H9 (cell line): ENCODE measurements around the gene ASB4. TPM values are rescaled to one million over a fixed set of nuclear protein-coding genes. Genes with fewer than 3 reads are reported as not detected.

Experiments
- DNase-seq: peaks from one replicate; pipeline ENCODE4 v3.0.0-alpha.2; 2017
- H2AFZ ChIP-seq: one replicate; pipeline ENCODE4 v1.6.1; 2013; ENCODE audit warnings: mild to moderate bottlenecking, low read length, control low read depth, moderate library complexity
- H2AK5ac ChIP-seq: 2 replicates; pipeline ENCODE4 v1.6.1; 2013; ENCODE audit warnings: low read length, control low read depth, mixed read lengths; ENCODE audit not compliant: insufficient read length
- H2BK120ac ChIP-seq: one replicate; pipeline ENCODE4 v1.6.1; 2013; ENCODE audit warnings: low read depth, mild to moderate bottlenecking, low read length, control low read depth, inconsistent platforms; ENCODE audit not compliant: poor library complexity, severe bottlenecking
- H2BK12ac ChIP-seq: 2 replicates; pipeline ENCODE4 v1.6.1; 2013; ENCODE audit warnings: low read length, control low read depth, mixed read lengths, low read depth; ENCODE audit not compliant: insufficient read length
- H2BK15ac ChIP-seq: 2 replicates; pipeline ENCODE4 v1.6.1; 2013; ENCODE audit warnings: low read depth, low read length, control low read depth
- H2BK20ac ChIP-seq: one replicate; pipeline ENCODE4 v1.6.1; 2013; ENCODE audit warnings: low read depth, mild to moderate bottlenecking, low read length, control low read depth, inconsistent platforms; ENCODE audit not compliant: poor library complexity, severe bottlenecking
- H2BK5ac ChIP-seq: 2 replicates; pipeline ENCODE4 v1.6.1; 2013; ENCODE audit warnings: low read length, control low read depth, mixed read lengths; ENCODE audit not compliant: insufficient read length
- H3K14ac ChIP-seq: 2 replicates; pipeline ENCODE4 v1.6.1; 2013; ENCODE audit warnings: low read length, control low read depth; ENCODE audit not compliant: insufficient read depth
- H3K18ac ChIP-seq: 2 replicates; pipeline ENCODE4 v1.6.1; 2013; ENCODE audit warnings: low read depth, mild to moderate bottlenecking, mixed read lengths, low read length, control low read depth; ENCODE audit not compliant: insufficient read length
- H3K23ac ChIP-seq: 2 replicates; pipeline ENCODE4 v1.6.1; 2013; ENCODE audit warnings: low read length, control low read depth, mixed read lengths, low read depth; ENCODE audit not compliant: insufficient read length
- H3K23me2 ChIP-seq: 2 replicates; pipeline ENCODE4 v1.6.1; 2013; ENCODE audit warnings: low read depth, mild to moderate bottlenecking, mixed read lengths, low read length, control low read depth; ENCODE audit not compliant: insufficient read length, poor library complexity, severe bottlenecking
- H3K27ac ChIP-seq: 2 replicates; pipeline ENCODE4 v1.5.1; 2013; ENCODE audit warnings: low read length, control low read depth, mixed read lengths, low read depth; ENCODE audit not compliant: insufficient read length
- H3K27me3 ChIP-seq: 2 replicates; pipeline ENCODE4 v1.6.1; 2013; ENCODE audit warnings: low read length, control low read depth, inconsistent platforms; ENCODE audit not compliant: insufficient read depth
- H3K4ac ChIP-seq: 2 replicates; pipeline ENCODE4 v1.6.1; 2013; ENCODE audit warnings: low read depth, mild to moderate bottlenecking, control low read depth, inconsistent platforms, low read length, moderate library complexity
- H3K4me1 ChIP-seq: 2 replicates; pipeline ENCODE4 v1.6.1; 2013; ENCODE audit warnings: low read length, control low read depth, inconsistent platforms; ENCODE audit not compliant: insufficient read depth
- H3K4me2 ChIP-seq: 2 replicates; pipeline ENCODE4 v1.6.1; 2013; ENCODE audit warnings: low read length, control low read depth, mixed read lengths; ENCODE audit not compliant: insufficient read length, insufficient read depth
- H3K56ac ChIP-seq: 2 replicates; pipeline ENCODE4 v1.6.1; 2013; ENCODE audit warnings: low read depth, mild to moderate bottlenecking, mixed read lengths, low read length, control low read depth; ENCODE audit not compliant: insufficient read length
- H3K79me1 ChIP-seq: 2 replicates; pipeline ENCODE4 v1.6.1; 2013; ENCODE audit warnings: low read depth, mild to moderate bottlenecking, moderate library complexity, low read length, control low read depth, inconsistent platforms; ENCODE audit not compliant: insufficient read depth, poor library complexity, severe bottlenecking
- H3K79me2 ChIP-seq: 2 replicates; pipeline ENCODE4 v1.6.1; 2013; ENCODE audit warnings: low read length, control low read depth, inconsistent platforms; ENCODE audit not compliant: insufficient read depth
- H3K9ac ChIP-seq: 2 replicates; pipeline ENCODE4 v1.6.1; 2013; ENCODE audit warnings: low read length, control low read depth, mixed read lengths; ENCODE audit not compliant: insufficient read length; ENCODE audit errors: extremely low read depth
- H3K9me3 ChIP-seq: one replicate; pipeline ENCODE4 v1.6.1; 2013; ENCODE audit warnings: low read depth, low read length, inconsistent platforms; ENCODE audit not compliant: control insufficient read depth
- H3T11ph ChIP-seq: one replicate; pipeline ENCODE4 v1.6.1; 2013; ENCODE audit warnings: mild to moderate bottlenecking, low read length, control low read depth, inconsistent platforms
- H4K20me1 ChIP-seq: one replicate; pipeline ENCODE4 v1.6.1; 2013; ENCODE audit not compliant: control insufficient read depth, insufficient read length, insufficient read depth
- H4K5ac ChIP-seq: 2 replicates; pipeline ENCODE4 v1.6.1; 2013; ENCODE audit warnings: low read depth, mild to moderate bottlenecking, mixed read lengths, low read length, control low read depth; ENCODE audit not compliant: insufficient read length
- H4K8ac ChIP-seq: replicated peaks from 2 replicates; pipeline ENCODE4 v1.6.1; 2013; ENCODE audit warnings: low read length, control low read depth, mixed read lengths, low read depth; ENCODE audit not compliant: insufficient read length
- H4K91ac ChIP-seq: 2 replicates; pipeline ENCODE4 v1.6.1; 2013; ENCODE audit warnings: low read depth, mild to moderate bottlenecking, moderate library complexity, mixed read lengths, low read length, control low read depth; ENCODE audit not compliant: insufficient read length
- H3K27ac Mint-ChIP-seq, 3 experiments: 2 replicates in 2 of 3; 3 replicates in 1 of 3; pipeline ENCODE4 v1.8.0; 2020 to 2021; ENCODE audit warnings: mixed read lengths in 3 of 3, mild to moderate bottlenecking in 1 of 3, moderate library complexity in 1 of 3
- H3K27me3 Mint-ChIP-seq: 2 replicates; pipeline ENCODE4 v1.8.0; 2021; ENCODE audit warnings: low read depth, mild to moderate bottlenecking, moderate library complexity, mixed read lengths
- H3K36me3 Mint-ChIP-seq, 3 experiments: 2 replicates in 2 of 3; 3 replicates in 1 of 3; pipeline ENCODE4 v1.8.0; 2020 to 2021; ENCODE audit warnings: low read depth in 3 of 3, mixed read lengths in 3 of 3; ENCODE audit not compliant: insufficient read depth in 1 of 3
- H3K4me1 Mint-ChIP-seq, 2 experiments: 2 replicates each; pipeline ENCODE4 v1.8.0; 2020; ENCODE audit warnings: mixed read lengths in 2 of 2
- H3K4me3 Mint-ChIP-seq, 2 experiments: 2 replicates in 1 of 2; 3 replicates in 1 of 2; pipeline ENCODE4 v1.8.0; 2020 to 2021; ENCODE audit warnings: mild to moderate bottlenecking in 2 of 2, mixed read lengths in 2 of 2, moderate library complexity in 1 of 2
- H3K9me3 Mint-ChIP-seq, 2 experiments: 2 replicates in 1 of 2; 3 replicates in 1 of 2; pipeline ENCODE4 v1.8.0; 2020; ENCODE audit warnings: mild to moderate bottlenecking in 2 of 2, mixed read lengths in 2 of 2, moderate library complexity in 1 of 2
- CTCF ChIP-seq: fragments of 200-600 bp; sonication (generic); conservative IDR thresholded peaks from 3 replicates; pipeline ENCODE4 v1.8.0; 2021; ENCODE audit warnings: antibody characterized with exemption, mild to moderate bottlenecking
- WGBS: extraction: QIAGEN DNeasy Blood & Tissue Kit; methylation state at CpG from one replicate; pipeline ENCODE4 v1.1.7; 2013; ENCODE audit warnings: missing lambda C conversion rate, low lambda C conversion rate, mixed read lengths; ENCODE audit not compliant: insufficient read length; ENCODE audit errors: extremely low coverage; 5-methylcytosine and 5-hydroxymethylcytosine counted together
- total RNA-seq: library from RNA; stranded (reverse); gene quantifications from 2 replicates; pipeline ENCODE4 v1.2.1, GENCODE V29; 2021

ASB4 gene
- total RNA-seq, 1 experiment from 2014 or later, result not detected

- Histone ChIP-seq H3K9me3 (no peaks in the 10 kb centered on the region), H3K79me1 (no peaks in the 10 kb centered on the region), H3K79me2 (no peaks in the 10 kb centered on the region), H2BK120ac (no peak overlapping the region), H2BK20ac (no peak overlapping the region), H3K27me3 (no peaks in the 10 kb centered on the region), H3K4me1 (no peaks in the 10 kb centered on the region), H3K4me2 (no peak overlapping the region), H4K20me1 (no peaks in the 10 kb centered on the region), H4K8ac (no peak overlapping the region), H2BK5ac (no peak overlapping the region), H3K18ac (no peak overlapping the region), H3K9ac (no peak overlapping the region), H2AFZ (no peak overlapping the region), H4K5ac (no peak overlapping the region), H3K4ac (no peak overlapping the region), H3K23me2 (no peaks in the 10 kb centered on the region), H3K23ac (no peak overlapping the region), H2BK15ac (no peak overlapping the region), H4K91ac (no peak overlapping the region), H3K27ac (no peak overlapping the region), H3K56ac (no peak overlapping the region), H3K14ac (no peak overlapping the region), H3T11ph (no peak overlapping the region), H2AK5ac (no peak overlapping the region), H2BK12ac (no peak overlapping the region)
- Mint-ChIP-seq H3K4me1 (peaks cover 3 to 4% of the 10 kb centered on the region in 2 experiments; a peak in 3 of 4 replicates), H3K36me3 (no peaks in the 10 kb centered on the region), H3K9me3 (no peaks in the 10 kb centered on the region; a peak in 1 of 5 replicates), H3K27ac (no peak overlapping the region), H3K4me3 (no peak overlapping the region), H3K27me3 (peaks cover 2% of the 10 kb centered on the region)
- no peak for TF ChIP-seq CTCF
- no CpG with 5 or more reads among the region's 1 CpG for WGBS
- no peak for DNase-seq
Measured at GRCh38 chr7:95529701-95530100, 44.0 kb downstream of the ASB4 start.
